ENCODE measurements around the gene TBL1X. TPM values are rescaled to one million over a fixed set of nuclear protein-coding genes. Genes with fewer than 3 reads are reported as not detected.
A peak's percentile ranks its signal among the peaks of the same experiment; 100 is the strongest.

Gene TBL1X
- total RNA-seq, 2 donors from 2014 or later: 9.2 to 17.4 TPM

DNA sequence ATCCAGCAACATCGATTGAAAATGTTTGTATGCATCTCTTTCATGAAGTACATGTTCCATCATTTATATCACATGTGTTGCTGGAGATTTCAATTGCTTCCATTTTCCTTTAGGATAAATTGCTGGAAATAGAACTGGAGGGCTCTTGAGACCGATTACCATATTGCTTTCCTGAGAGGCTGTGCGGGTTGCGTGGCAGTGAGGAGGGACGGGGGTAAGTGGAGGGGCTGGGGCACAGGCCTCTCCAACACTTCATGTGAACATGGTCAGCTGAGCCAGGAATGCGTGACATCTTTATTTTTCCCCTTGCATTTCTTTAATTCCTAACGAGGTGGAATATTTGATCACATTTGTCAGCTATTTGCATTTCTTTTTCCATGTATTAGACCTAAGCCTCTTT lies 144.6 kb downstream of the TBL1X start:
- peak overlapping the region in 1 of 2 donors; percentile 46 for H3K27ac Mint-ChIP-seq
- no peaks in the 10 kb centered on the region for H3K9me3 Mint-ChIP-seq
- DNase-seq (ENCODE audit: low spot score in 2 of 2) (no peak), ATAC-seq (no peak)
- no peaks in the 10 kb centered on the region for H3K36me3 Mint-ChIP-seq

DNA sequence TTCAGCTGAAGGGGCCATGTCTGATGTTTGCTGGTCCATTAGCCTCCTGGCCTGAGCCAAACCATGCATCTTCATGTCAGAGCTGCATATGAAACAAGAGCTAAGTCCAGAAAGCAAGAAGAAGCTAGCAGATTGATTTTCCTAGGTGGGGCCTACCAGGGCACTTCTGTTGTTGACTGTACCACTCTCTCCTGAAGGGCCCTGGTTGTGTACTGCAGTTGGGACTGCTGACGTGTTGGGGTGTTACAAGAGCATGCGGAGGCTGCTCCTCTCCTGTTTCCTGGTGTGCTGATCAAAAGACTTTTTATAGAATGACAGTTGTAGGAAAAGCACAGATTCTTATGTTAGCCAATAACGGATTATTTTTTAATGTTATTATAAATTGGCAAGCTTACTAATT lies 145.1 kb downstream of the TBL1X start:
- H3K27ac Mint-ChIP-seq: no peak overlapping the region
- no peaks in the 10 kb centered on the region for H3K36me3 Mint-ChIP-seq
- DNase-seq (ENCODE audit: low spot score in 2 of 2) (no peak), ATAC-seq (no peak)
- no peaks in the 10 kb centered on the region for H3K9me3 Mint-ChIP-seq

DNA sequence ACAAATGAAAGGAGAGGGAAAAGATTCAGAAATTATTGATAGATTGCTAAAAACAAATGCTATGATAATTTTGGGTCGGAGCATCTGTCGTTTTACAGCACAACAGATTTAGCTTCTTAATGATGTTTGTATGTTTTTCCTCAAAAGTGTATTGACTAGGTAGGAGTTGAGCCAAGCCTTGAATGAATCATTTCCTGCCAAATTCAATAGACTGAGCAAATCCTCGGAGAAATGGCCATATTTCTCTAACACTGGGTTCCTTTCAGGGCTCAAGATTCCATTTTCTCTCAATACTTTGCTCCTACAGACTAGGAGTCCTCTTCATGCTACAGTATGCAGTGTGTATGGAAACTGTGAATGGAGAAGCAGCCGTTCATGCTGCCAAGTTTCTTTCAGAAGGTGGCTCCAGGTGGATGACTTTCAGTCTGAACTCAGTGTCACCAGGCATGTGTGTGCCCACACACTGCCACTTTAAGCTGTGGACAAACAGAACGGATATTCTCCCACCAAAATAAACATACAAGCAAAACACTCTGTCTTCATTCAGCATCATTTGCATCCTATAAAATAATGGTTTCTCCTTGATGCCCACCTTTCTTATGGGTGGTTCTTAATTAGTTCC lies 146.0 kb downstream of the TBL1X start:
- no peak for DNase-seq (ENCODE audit: low spot score in 2 of 2)
- Mint-ChIP-seq H3K9me3 (no peaks in the 10 kb centered on the region), H3K36me3 (no peaks in the 10 kb centered on the region), H3K27ac (no peak overlapping the region)
- no peak for ATAC-seq

DNA sequence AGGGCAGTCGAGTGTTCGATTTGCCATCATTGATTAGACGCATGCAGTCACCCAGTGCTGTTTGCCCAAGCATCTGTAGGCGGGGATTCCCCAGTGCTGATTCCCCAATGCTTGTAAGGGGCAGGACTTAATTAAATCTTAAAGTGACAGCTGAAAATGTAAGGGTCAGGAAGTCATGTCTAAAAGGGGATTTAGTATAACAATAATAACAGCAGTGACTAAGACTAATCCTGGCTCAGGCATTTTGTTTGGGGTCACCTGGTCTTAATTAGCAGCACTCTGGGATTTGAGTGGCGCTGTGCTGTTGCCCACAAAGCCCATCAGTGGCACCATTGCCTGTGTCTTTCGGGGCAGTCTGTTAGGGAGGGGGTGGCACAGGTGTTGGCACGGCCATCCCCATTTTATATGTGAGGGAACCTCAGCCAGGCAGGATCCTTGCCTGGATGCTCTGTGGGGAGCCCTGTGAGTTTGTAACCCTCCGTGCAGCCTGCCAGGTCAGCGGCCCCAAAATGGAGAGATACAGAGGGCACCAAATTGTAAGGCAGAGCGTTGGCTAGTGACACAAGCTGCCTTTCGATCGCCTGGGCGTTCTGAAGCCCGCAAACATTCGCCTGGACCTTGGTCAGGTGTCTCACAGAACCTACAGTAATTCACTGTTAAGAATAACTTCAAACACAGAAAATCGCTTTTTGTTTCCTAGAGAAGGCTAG lies 146.7 kb downstream of the TBL1X start:
- Mint-ChIP-seq H3K36me3 (no peaks in the 10 kb centered on the region), H3K27ac (no peak overlapping the region), H3K9me3 (no peaks in the 10 kb centered on the region)
- DNase-seq (ENCODE audit: low spot score in 2 of 2): no peak
- no peak for ATAC-seq

DNA sequence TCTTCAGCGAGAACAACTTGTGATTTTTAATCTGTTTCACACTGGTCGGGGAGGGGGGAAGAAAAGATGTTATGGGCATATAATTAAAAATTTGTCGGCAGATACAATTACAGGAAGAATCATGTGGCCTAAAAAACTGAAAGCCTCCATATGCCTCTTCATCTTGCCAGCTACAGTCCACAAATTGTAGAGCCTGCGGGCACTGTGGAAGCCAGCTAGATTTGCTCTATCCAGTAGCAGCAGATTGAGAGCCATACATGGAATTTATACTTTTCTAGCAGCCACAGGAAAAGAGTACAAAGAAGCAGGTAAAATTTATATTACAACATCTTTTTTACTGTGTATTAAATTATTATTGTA lies 147.3 kb downstream of the TBL1X start:
- DNase-seq (ENCODE audit: low spot score in 2 of 2): no peak
- ATAC-seq: no peak
- Mint-ChIP-seq H3K9me3 (no peaks in the 10 kb centered on the region), H3K36me3 (no peaks in the 10 kb centered on the region), H3K27ac (no peak overlapping the region)

DNA sequence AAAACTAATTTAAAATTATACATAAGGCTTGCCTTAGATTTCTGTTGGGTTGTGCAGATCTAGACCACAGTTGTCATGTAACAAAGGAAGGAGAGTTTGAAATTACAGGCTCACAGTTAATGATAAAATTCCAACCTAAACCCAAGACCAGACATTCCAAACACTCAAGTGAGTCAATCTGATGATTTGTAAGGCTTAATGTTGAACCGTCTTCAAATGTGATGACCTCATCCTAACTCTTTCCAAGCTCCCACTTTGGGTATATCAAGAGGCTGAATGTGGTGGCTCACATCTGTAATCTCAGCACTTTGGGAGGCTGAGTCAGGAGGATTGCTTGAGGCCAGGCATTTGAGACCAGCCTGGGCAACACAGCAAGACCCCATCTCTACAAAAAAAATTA lies 149.2 kb downstream of the TBL1X start:
- no peak for ATAC-seq
- H3K36me3 Mint-ChIP-seq: no peaks in the 10 kb centered on the region

DNA sequence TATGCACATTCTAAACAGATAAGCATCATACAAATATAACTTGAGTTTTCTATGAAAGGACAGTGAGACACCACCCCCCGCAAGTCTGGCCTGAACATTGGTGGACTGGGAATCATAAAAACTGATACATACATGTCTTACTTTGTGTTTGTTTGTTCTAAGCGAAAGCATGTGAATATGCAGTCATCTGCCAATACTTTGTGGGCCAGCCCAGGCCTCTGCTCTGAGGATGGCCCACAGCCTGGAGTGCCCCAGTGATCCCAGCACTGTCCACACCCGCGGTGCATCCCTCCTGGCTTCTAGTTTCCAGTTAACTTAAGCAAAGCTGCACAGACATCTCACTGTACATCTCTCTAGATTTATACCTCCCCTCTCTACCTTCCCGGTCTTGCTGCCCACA lies 154.3 kb downstream of the TBL1X start:
- H3K27ac Mint-ChIP-seq: no peak overlapping the region
- no peaks in the 10 kb centered on the region for H3K36me3 Mint-ChIP-seq
- no peaks in the 10 kb centered on the region for H3K9me3 Mint-ChIP-seq
- DNase-seq (ENCODE audit: low spot score in 2 of 2) (no peak), ATAC-seq (no peak)

More for the DNA sequence above, 149.2 kb downstream of the TBL1X start:
- Mint-ChIP-seq H3K9me3 (no peaks in the 10 kb centered on the region), H3K27ac (no peak overlapping the region)
- DNase-seq (ENCODE audit: low spot score in 2 of 2): no peak

DNA sequence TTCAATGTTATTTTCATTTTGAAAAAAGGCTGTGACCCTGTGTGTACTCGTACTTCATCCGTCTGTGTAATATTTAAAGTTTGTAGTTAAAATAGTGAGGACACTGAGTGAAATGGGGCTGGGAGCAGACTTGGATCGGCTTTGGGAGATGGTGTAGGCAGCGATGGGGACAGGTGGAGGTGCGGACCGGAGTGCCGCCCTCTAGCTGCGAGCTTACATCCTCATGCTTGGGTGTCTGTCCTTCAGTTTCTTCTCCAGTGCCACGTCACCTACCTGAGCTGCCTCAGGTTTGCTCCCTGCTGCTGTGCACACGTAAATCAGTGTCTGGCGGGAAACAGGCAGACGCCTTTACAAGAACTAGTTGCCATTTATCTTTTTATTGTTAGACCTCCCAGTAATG lies 154.7 kb downstream of the TBL1X start:
- DNase-seq (ENCODE audit: low spot score in 2 of 2): no peak
- H3K36me3 Mint-ChIP-seq: no peaks in the 10 kb centered on the region
- H3K27ac Mint-ChIP-seq: no peak overlapping the region
- no peaks in the 10 kb centered on the region for H3K9me3 Mint-ChIP-seq
- no peak for ATAC-seq

DNA sequence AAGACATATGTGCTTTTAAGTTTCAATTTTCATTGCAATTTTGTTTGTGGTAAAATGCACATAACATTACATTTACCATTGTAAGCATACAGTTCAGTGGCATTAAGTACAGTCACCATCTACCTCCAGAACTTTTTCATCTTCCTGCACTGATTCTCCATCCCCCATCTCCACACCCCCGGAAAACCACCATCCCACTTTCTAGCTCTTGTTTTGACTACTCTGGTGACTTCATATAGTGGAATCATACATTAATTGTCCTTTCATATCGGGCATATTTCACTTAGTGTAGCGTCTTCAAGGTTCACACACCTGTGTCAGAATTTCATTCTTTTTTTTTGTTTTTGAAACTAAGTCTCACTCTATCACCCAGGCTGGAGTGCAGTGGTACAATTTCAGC lies 157.3 kb downstream of the TBL1X start:
- Mint-ChIP-seq H3K27ac (no peak overlapping the region), H3K9me3 (no peaks in the 10 kb centered on the region), H3K36me3 (no peaks in the 10 kb centered on the region)
- ATAC-seq (peak; percentile 69 to 81), DNase-seq (ENCODE audit: low spot score in 2 of 2) (peak in 1 of 2 donors; percentile 2)

DNA sequence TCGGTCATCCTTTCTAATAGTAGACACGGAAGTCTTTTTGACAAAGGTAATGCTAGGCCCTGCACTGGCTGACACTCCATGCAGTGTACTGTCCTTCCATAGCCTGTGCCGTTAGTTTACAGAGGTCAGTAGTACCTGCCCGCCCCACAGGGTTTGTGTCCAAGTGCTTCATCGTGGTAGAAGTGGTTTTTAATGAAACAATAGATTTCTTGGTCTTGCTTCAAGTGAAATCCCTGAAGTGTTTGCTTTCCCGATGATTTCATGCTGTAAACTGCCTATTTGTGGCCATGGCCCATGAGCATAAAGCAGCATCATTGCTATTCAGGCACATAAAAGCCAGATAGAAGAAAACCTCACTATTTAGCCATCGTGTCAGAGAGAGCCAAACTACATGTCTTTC lies 161.5 kb downstream of the TBL1X start:
- no peaks in the 10 kb centered on the region for H3K36me3 Mint-ChIP-seq
- ATAC-seq (no peak), DNase-seq (ENCODE audit: low spot score in 2 of 2) (no peak)
- no peaks in the 10 kb centered on the region for H3K9me3 Mint-ChIP-seq
- H3K27ac Mint-ChIP-seq: no peak overlapping the region

DNA sequence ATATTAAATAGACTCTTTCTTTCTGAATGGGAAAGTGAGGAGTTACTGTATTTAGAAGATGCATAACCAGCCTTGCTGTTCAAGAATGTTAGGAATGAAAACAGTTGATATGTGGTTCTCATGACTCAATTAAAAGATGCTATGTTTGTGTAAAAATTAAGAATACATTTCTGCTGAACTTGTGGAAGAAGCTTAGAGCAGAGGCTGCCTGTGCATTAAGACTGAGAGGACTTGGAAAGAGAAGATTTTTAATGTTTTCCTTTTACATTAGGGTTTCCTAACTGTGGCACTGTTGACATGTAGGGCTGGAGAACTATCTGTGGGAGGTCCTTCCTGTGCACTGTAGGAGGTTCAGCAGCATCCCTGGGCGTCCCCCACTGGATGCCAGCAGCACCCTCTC lies 163.1 kb downstream of the TBL1X start:
- H3K27ac Mint-ChIP-seq: no peak overlapping the region
- H3K9me3 Mint-ChIP-seq: no peaks in the 10 kb centered on the region
- ATAC-seq (no peak), DNase-seq (ENCODE audit: low spot score in 2 of 2) (no peak)
- H3K36me3 Mint-ChIP-seq: no peaks in the 10 kb centered on the region

DNA sequence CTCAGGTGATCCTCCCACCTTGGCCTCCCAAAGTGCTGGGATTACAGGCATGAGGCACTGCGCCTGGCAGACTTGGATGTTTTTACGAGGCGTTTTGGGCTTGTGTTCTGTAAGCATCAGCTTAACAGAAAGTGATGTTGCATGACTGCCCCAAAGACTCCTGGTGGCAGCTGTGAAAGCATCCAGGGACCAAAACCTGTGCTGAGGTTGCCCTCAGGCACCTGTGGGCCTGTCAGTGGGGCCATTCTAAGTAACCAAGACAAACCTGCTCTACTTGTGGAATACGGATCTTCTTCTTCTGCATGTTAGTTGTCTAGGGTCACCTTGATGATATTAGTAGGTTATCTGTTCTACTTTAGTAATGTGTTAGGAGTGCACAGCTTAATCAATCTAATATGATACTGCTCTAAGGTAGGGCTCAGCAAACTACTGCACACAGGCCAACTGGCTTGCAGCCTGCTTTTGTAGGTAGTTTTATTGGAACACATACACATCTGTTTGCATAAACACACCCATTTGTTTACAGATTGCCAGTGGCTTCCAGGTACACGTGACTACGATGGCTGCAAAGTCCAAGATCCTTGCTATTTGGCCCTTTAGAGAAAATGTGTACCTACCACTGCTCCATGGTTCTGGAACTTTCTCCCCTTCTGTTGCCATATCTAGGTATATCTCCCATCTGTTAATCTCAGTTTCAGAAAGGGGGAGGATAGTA lies 164.1 kb downstream of the TBL1X start:
- ATAC-seq (no peak), DNase-seq (ENCODE audit: low spot score in 2 of 2) (no peak)
- Mint-ChIP-seq H3K9me3 (no peaks in the 10 kb centered on the region), H3K36me3 (no peaks in the 10 kb centered on the region), H3K27ac (no peak overlapping the region)

DNA sequence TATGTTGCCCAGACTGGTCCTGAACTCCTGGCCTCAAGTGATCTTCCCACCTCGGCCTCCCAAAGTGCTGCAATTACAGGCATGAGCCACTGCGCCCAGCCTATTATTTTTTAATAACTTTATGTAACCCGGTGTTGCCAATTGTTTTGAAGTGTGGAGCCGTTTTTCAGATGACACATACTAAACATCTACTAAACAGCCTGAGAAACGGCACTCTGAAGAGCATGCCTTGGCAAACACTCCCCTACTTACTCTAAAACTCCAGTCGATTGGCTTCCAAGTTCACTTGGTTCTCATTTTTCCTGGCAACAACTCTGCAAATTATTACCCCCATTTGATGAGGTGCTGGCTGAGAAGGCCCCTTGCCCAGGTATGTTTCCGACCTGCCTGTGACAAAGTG lies 169.7 kb downstream of the TBL1X start:
- H3K9me3 Mint-ChIP-seq: no peaks in the 10 kb centered on the region
- no peak overlapping the region for H3K27ac Mint-ChIP-seq
- ATAC-seq: no peak
- DNase-seq (ENCODE audit: low spot score in 2 of 2): no peak
- no peaks in the 10 kb centered on the region for H3K36me3 Mint-ChIP-seq

DNA sequence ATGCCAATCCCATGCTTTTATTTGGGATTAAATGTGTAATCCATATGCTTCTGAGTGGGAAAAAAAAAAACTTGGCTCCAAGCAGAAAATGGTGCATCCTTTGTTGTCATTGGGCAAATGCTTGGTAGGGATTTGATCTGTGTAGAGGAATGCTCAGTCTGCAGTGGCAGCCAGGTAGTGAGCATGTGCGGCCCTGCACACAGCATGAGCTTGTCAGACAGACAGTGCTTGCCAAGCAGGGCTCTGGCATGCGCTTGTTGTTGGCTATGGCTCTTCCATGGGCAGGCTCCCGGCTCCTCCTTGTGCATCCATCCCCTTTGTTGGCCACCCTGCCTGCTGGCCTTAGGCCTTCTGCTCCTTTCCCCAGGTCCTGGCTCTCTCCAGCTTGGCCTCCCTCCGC lies 170.5 kb downstream of the TBL1X start:
- H3K36me3 Mint-ChIP-seq: no peaks in the 10 kb centered on the region
- DNase-seq (ENCODE audit: low spot score in 2 of 2): no peak
- H3K9me3 Mint-ChIP-seq: no peaks in the 10 kb centered on the region
- H3K27ac Mint-ChIP-seq: no peak overlapping the region
- ATAC-seq: no peak

DNA sequence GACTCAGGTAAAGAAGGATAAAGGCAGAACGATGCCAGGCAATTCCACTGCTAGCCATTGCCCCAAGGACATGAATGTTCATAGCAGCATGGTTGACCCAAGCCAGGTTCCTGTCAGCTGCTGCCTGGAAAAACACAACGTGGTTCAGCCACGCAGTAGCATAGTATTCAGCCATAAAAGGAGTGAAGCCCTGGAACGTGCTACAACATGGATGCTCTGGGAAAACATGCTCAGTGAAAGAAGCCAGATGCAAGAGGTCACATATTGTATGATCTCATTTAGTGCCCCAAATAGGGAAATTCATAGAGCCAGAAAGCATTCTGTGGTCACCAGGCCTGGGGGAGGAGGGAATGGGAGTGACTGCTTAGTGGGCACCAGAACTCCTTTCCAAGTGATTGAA lies 170.9 kb downstream of the TBL1X start:
- Mint-ChIP-seq H3K27ac (no peak overlapping the region), H3K9me3 (no peaks in the 10 kb centered on the region), H3K36me3 (no peaks in the 10 kb centered on the region)
- no peak for ATAC-seq
- DNase-seq (ENCODE audit: low spot score in 2 of 2): no peak

DNA sequence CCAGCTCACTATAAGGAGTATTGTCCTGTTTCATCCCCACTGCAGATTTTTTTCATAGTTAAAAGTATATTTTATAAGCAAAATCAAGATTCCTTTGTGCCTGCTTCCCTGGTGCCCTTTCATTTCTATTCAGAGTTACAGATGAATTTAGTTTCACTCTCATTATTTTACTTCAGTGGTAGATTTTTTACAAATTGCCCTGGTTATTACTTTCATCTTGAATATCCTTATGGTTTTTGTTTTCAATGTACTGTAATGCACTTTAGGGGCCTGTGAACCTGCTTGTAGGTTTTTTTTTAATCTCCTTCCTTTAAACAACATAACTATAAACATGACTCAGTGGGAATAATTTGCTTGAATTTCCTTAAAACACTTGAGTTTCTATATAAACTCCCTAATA lies 174.0 kb downstream of the TBL1X start:
- Mint-ChIP-seq H3K9me3 (no peaks in the 10 kb centered on the region), H3K36me3 (peaks cover 0 to 8% of the 10 kb centered on the region in 2 donors), H3K27ac (peak overlapping the region in 1 of 2 donors; percentile 29)
- no peak for DNase-seq (ENCODE audit: low spot score in 2 of 2)
- peak in 1 of 2 donors; percentile 52 for ATAC-seq

DNA sequence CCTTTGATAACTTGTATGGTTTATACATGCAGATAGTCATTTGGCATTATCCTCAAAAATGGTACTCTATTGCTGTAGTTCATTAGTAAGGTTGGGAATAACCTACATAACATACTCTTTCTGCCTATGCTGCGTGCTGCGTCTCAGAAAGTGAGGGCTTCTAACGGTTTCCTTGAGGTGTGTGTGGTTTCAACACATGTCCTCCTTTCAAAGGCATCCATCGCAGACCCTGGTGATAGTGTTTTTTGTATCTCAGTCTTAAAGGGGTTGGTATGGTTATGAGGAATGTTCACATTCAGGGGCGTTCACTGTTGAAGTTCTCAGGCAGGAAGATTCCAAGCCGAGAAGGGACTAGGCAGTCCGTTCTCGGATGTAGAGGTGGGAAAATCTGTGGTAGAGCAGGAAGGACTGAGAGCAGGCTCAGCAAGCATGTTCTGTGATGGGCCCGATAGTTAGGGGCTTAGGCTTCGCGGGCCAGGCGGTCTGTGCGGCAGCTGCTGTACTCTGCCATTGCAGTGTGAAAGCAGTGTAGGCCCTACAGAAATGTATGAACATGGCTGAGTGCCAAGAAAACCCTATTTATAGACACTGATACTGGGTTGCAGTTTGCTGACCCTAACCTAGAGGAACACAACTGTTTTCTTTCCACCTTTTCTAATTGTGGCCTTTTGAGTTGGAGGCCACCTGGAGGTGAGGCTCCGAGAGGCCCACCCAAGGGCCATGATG lies 177.6 kb downstream of the TBL1X start:
- peaks cover 0 to 8% of the 10 kb centered on the region in 2 donors for H3K36me3 Mint-ChIP-seq
- ATAC-seq: no peak

More for the DNA sequence above, 177.6 kb downstream of the TBL1X start:
- DNase-seq (ENCODE audit: low spot score in 2 of 2): no peak
- Mint-ChIP-seq H3K27ac (no peak overlapping the region), H3K9me3 (no peaks in the 10 kb centered on the region)
